Lower leg skin (tissue), 3 donors: ENCODE results near the gene NELL1.

Experiments used
- POLR2A ChIP-seq, 2 donors: fragments of 450-650 bp; IDR thresholded peaks; one replicate each; pipeline ENCODE4 v1.6.1; 2016 to 2017; ENCODE audit warnings: antibody characterized with exemption in 2 of 2, mild to moderate bottlenecking in 1 of 2, moderate library complexity in 1 of 2
- TF ChIP-seq, protein P1 (sequence below), 3 donors: fragments of 450-650 bp; IDR thresholded peaks; one replicate each; pipeline ENCODE4 v1.5.1; 2016; ENCODE audit warnings: antibody characterized with exemption in 3 of 3, mild to moderate bottlenecking in 3 of 3, moderate library complexity in 2 of 3

DNA sequence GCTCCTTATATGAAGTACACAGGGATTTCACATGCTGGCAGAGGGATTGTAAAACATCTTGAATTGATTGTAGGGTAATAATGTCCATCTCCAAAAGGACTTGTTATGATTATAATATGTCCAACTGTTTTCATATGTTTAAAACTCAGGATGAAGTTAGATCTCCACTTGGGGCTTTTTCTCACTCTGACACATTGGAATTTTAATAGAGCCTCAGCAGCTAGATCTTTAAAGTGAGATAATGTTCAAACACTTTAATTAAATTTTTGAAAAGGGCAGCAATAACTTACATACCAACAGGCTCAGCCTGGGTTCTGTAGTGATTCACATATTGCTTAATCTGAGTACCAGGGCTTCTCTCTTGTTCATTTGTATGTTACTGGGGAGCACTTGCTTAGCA is 152.1 kb downstream of the NELL1 start:
- TF ChIP-seq, protein P1, sequence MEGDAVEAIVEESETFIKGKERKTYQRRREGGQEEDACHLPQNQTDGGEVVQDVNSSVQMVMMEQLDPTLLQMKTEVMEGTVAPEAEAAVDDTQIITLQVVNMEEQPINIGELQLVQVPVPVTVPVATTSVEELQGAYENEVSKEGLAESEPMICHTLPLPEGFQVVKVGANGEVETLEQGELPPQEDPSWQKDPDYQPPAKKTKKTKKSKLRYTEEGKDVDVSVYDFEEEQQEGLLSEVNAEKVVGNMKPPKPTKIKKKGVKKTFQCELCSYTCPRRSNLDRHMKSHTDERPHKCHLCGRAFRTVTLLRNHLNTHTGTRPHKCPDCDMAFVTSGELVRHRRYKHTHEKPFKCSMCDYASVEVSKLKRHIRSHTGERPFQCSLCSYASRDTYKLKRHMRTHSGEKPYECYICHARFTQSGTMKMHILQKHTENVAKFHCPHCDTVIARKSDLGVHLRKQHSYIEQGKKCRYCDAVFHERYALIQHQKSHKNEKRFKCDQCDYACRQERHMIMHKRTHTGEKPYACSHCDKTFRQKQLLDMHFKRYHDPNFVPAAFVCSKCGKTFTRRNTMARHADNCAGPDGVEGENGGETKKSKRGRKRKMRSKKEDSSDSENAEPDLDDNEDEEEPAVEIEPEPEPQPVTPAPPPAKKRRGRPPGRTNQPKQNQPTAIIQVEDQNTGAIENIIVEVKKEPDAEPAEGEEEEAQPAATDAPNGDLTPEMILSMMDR (IDR thresholded peaks at IDR 0.05), result no peak
- TF ChIP-seq POLR2A (IDR thresholded peaks at IDR 0.05), result no peak
